ENCODE measurements around the gene BEND6.

The BEND6 gene

GRCh38 chr6:56940977-56941376, 13.9 kb upstream of the BEND6 start:
- DNase-seq (ENCODE audit: low read depth), result no peak

- no peak for DNase-seq (ENCODE audit: low read depth)
Measured at GRCh38 chr6:56944661-56945060, 10.2 kb upstream of the BEND6 start.

GRCh38 chr6:56946368-56946767, 8.5 kb upstream of the BEND6 start:
- no peak for DNase-seq (ENCODE audit: low read depth)

- DNase-seq (ENCODE audit: low read depth), result no peak
Measured at GRCh38 chr6:56947924-56948323, 7.0 kb upstream of the BEND6 start.

- no peak for DNase-seq (ENCODE audit: low read depth)
Measured at GRCh38 chr6:56949265-56949664, 5.6 kb upstream of the BEND6 start.

GRCh38 chr6:56949925-56950495, 4.9 kb upstream of the BEND6 start:
- DNase-seq (ENCODE audit: low read depth), result no peak

GRCh38 chr6:56951049-56951831, 3.7 kb upstream of the BEND6 start:
- no peak for DNase-seq (ENCODE audit: low read depth)

- DNase-seq (ENCODE audit: low read depth), result no peak
Measured at GRCh38 chr6:56953597-56954402, 1.1 kb upstream of the BEND6 start.

- DNase-seq (ENCODE audit: low read depth), result peak; percentile 59
Measured at GRCh38 chr6:56955171-56956155, 556 bp downstream of the BEND6 start.

- DNase-seq (ENCODE audit: low read depth), result no peak
Measured at GRCh38 chr6:56956491-56956890, 1.6 kb downstream of the BEND6 start.

GRCh38 chr6:56957856-56958255, 2.9 kb downstream of the BEND6 start:
- no peak for DNase-seq (ENCODE audit: low read depth)

GRCh38 chr6:56958481-56958880, 3.6 kb downstream of the BEND6 start:
- no peak for DNase-seq (ENCODE audit: low read depth)

GRCh38 chr6:56959094-56959493, 4.2 kb downstream of the BEND6 start:
- DNase-seq (ENCODE audit: low read depth), result no peak

- DNase-seq (ENCODE audit: low read depth), result no peak
Measured at GRCh38 chr6:56959938-56960337, 5.0 kb downstream of the BEND6 start.

GRCh38 chr6:56961151-56961550, 6.2 kb downstream of the BEND6 start:
- DNase-seq (ENCODE audit: low read depth), result no peak

- DNase-seq (ENCODE audit: low read depth), result no peak
Measured at GRCh38 chr6:56962441-56962840, 7.5 kb downstream of the BEND6 start.

GRCh38 chr6:56963043-56963442, 8.1 kb downstream of the BEND6 start:
- no peak for DNase-seq (ENCODE audit: low read depth)

- no peak for DNase-seq (ENCODE audit: low read depth)
Measured at GRCh38 chr6:56963793-56964192, 8.9 kb downstream of the BEND6 start.

- DNase-seq (ENCODE audit: low read depth), result no peak
Measured at GRCh38 chr6:56965126-56965525, 10.2 kb downstream of the BEND6 start.

- no peak for DNase-seq (ENCODE audit: low read depth)
Measured at GRCh38 chr6:56970849-56971248, 15.9 kb downstream of the BEND6 start.

- DNase-seq (ENCODE audit: low read depth), result no peak
Measured at GRCh38 chr6:56977192-56977591, 22.3 kb downstream of the BEND6 start.

GRCh38 chr6:56978530-56978929, 23.6 kb downstream of the BEND6 start:
- no peak for DNase-seq (ENCODE audit: low read depth)

All from GM04503 (cell line).